Measurements from ENCODE around the gene ATG4B.

The ATG4B gene

DNA sequence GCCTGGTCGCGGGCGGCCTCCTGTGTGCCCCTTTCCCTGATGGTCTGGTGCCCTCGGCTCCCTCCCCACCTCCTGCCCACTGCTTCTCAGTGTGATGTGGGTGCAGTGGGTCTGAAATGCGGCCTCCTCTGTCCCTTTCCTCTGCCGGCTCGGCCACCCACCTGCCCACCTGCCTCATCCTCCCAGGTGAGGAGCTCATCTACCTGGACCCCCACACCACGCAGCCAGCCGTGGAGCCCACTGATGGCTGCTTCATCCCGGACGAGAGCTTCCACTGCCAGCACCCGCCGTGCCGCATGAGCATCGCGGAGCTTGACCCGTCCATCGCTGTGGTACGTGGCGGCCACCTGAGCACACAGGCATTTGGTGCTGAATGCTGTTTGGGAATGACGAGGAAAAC, 30.9 kb downstream of the ATG4B start:
- DNase-seq, result no peak

DNA sequence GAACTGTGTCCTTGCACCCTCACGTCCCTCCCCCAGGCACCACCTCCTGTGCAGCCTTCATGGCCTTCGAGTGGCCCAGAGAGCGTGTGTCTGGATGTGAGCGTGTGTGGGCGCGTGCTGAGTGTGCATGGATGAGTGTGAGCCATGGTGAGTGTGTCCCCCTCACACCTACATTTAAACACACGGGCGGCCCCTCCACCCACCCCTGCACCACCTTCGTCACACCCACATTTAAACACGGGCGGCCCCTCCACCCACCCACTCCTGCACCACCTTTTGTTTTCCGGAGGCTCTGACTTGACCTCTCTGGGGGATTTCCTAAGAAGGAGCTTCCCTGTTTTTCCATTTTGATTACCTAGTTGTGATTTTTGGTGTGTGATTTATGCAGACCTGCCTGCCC, 31.3 kb downstream of the ATG4B start:
- no peak for DNase-seq

DNA sequence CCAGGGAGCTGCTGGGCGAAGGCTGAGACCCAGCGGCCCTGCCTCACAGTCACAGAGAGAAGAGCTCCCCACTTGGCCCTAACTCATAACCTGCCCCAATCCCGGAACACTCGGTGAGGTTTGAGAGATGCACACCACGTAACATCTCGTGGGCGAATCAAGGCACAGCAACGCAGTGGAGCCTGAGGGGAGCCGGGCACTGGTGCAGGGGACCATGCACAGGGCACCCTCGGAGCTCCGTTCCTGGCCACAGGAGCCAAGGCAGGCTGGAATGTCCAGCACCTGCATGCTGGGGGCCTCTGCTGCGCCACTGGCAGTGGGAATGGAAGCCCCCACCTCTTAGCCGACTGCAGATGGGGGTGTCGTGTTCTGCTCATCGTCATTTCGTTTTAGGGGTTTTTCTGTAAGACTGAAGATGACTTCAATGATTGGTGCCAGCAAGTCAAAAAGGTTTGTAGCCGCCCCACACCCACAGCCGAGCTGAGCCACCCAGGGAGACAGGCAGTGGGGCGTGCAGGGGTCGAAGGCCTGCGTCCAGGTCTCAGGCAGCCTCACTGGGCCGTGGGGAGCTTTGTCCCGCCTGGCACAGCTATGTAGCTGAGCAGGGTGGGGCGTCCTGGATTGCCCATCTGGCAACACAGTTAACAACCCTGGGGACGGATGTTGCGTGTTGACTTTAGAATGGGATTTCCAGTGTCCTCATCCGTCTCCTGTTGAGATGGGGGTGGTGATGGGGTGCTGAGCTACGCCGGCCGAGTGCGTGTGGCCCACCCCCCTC, 33.0 kb downstream of the ATG4B start:
- DNase-seq, result no peak

DNA sequence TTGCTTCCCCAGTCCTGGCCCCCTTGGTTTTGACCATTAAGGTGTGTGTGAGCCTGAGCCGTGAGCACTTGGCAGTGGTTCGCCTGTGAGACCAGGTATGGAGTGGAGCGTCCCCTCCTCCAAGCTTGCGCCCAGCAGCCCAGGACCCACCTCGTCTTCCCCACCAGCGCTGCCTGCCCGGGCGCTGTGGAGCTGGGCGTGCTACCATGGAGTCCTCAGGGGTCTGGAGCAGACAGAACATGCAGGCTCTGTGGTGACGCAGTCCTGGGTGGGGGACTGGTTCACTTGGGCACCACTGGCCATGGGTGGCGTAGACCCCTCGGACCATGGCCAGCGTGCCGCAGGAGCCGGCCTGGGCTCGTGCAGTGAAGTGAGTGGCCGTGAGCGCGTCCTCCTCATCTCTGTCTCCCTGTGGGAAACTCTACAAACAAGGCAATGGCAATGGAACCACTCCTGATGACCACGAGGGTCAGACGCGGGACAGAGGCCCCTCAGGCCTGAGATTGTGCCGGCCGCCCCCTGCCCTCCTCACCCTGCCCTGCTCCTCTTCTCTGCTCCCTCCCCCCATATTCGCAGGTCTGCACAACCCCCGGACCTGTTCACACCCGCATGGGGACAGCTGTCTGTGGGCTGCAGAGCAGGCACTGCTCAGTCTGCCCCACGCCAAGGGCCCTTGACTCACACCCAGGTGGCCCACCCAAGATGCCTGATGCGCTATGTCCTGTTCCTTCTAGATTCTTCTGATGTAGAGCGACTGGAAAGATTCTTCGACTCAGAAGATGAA, 34.2 kb downstream of the ATG4B start:
- no peak for DNase-seq

DNA sequence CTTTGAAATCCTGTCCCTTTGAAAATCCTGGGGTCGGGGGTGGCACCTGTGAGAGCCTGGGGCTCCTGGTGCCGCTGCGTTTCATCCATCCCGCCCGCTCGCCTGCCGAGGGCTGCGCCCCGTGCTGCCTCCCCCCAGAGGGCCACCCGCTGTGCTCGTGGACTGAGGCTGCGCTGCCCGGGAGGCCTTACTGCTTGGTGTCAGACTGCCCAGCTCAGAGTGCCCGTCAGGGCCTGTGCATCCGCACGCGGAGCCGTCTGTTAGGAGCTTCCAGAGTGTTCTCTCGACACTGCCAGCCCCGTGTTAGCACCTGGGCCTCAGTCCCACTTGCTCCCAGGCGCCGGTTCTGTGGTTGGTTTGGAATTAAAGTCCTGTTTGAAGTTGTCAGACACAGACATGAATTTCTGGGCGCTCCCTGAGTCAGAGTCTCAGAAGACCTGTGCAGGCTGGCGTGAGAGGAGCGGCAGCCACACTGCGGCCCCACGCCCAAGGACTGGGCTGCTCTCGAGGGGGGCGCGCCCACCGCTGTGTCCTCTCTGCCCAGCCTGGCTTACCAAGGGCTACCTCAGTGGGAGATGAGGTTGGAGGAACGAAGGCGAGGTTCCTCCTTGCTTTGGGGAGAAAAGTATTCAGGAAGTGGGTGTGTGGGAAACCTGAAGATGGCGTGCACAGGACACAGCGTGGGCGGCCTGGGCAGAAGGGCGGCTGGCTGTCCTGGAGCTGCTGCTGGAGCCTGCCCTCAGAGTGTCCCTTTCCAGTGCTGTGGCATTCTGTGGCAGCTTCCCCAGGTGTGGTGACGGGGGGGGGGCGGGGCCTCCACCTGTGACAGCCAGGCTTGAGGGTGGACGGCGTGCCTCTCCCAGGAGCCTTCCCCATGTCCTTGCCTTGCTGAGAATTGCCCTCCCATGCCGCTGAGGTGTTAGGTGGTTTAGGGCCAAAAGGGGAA, 35.0 kb downstream of the ATG4B start:
- no peak for DNase-seq

DNA sequence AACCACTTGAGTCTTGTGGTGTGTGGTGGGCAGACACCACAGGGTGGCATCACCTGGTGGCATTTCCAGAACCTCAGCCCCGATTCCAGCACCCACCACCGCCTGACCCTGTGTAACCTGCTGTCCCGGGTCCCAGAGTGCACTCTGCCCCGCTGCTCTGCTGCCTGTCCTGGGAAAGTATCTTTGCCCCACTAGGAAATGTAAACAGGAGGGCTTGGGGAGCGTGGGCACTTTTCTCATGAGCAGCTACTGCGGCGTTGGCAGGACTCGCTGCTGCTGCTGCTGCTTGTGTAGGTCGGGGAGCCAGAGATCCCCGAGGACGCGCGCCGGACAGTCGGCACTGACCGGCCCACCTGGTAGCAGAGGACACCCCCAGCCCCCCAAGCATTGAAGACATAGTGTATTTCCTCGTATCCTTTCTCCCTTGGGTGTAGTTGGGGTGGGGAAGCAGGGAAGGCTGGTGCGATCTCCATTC, 35.7 kb downstream of the ATG4B start:
- no peak for DNase-seq

DNA sequence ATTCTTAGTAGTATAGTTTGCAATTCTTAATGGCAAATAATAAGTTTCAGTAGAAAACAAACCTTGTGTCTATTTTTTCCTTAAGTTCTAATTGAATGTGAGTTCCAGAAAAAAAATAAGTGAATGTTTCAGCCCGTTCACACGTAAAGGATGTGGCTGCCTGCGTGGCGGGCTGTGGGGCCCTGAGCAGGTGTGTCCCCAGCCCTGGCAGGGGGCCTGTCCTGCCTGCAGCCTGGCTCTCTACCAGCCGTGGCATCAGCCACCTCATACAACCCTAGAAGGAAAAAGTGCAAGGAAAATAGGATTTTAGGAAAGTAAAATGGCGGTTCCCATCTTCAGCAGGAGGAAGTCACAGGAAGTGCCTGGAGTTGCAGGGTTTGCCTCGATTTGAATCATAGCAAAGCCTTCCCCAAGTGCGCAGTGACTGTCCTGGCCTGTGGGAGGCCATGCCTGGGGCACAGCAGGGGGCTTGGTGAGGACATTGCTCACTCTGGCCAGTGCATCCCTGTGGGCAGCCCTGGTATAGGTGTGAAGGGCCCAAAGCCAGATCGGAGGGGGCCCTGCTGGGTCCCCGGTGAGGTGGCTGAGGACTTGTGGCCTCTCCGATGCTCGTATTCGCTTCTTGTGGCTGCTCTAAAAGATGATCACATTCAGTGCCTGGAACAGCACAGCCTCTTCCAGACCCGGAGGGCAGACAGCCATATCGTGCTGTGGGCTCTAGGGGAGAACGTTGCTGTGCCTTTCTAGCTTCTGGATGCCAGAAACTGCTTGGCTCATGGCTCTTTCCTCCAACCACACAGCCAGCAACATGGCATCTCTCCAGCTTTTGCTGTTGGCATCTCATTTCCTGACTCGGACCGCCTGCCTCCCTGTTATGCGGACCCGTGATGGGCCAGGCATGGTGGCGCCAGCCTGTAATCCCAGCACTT, 36.6 kb downstream of the ATG4B start:
- DNase-seq, result no peak

DNA sequence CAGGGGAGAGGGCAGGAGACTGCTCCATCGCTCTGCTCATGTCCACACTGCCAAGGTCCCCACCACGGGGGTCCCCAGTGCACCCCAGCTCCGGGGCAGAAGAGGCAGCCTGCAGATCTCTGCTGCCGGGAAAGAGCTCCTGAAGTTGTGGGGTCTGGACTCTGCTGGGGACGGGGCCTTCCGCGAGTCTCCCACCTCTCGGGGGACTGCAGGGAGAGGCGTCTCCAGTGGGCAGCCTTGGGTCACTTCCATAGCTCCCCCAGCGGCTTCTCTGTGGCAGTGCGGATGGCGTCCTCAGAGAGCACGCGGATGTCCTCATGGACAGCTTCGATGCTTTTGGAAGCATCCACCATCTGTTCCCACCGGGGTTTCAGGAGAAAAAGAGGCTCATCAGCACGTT, 38.4 kb downstream of the ATG4B start:
- DNase-seq, result no peak

DNA sequence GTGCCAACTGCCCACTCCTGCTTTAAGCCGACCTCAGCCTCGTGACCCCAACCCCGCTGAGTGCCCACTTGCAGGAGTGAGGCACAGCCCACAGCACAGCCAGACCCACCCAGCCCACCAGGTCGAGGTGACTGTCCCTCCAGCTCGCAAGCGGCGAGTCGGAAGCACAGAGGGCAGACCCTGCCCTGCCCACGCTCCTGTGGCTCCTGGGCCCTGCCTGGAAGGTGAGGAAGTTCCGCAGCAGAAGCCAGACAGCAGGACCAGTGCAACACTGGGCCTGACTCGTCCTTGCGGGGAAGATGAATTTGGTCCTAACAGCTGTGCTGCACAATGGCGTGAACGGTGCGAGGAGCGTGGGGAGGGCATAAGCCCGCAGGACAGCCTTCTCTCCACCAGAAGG, 39.2 kb downstream of the ATG4B start:
- DNase-seq, result no peak

DNA sequence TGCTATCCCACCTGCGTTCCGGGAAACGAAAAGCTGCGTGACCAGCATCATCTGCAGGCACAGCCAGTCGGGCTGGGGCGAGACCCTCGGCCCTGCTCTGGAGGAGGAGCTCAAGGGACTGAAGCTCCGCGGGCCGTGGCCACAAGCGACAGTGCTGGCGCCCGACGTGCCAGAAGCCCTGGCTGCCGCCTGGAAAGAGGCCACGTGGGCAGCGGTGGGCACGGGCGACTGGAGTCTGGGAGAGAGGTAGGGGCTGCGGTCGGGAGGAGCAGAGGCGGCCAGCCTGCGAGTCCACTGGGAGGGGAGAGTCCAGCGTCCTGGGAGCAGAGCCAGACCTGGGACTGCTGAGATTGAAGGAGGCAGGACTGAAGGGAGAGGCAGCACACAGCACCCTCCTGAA, 39.9 kb downstream of the ATG4B start:
- DNase-seq, result no peak

DNA sequence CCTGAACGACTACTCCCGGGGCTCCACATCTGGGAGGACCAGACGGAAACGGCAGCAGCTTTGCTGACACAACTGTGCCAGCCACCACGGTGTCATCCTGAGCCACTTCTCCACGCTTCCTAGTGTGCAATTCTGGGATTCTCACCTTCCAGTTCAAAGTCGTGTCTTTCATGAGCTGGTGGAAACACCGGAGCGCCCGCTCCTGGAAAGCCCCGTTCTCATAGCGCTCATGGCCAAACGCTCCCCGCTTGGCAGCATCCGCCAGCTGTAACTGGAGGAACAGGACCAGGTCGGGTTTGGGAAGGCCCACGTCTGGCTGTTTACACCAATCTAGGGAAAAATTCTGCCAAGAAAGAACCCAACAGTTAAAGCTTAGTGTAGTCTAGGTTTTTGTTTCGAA, 40.8 kb downstream of the ATG4B start:
- DNase-seq, result no peak

DNA sequence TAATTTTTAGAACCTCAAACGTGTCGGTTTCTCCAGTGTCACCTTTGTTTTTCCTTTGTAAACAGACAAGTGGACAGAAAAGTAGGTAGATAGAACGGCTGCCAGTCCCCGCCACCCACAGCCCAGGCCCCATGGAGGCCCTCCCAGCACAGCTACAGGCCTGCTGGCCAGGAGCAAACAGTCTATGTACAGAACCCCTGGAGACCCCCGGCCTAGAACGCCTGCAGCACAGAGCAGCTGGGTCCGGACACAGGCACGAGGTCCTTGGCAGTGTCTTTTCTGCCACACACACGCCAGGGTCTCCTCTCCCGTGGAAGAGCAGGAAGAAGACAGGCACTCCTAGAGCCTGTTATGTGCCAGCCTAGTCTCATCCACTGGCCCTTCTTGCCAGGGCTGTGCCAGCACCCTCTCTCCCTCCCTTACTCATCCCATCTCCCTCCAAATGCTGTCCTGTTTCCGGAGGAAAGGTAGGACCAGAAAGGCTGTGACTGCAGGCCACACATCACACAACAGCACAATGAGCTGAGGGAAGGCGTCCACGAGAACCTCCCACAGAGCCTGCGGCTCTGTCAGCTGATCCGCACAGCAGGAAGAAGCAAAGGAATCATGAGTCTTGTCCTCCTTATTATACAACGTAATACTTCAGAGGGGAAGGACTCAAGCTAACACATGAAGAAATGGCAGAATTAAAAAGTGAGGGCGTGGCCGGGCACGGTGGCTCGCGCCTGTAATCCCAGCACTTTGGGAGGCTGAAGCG, 41.5 kb downstream of the ATG4B start:
- DNase-seq, result no peak

DNA sequence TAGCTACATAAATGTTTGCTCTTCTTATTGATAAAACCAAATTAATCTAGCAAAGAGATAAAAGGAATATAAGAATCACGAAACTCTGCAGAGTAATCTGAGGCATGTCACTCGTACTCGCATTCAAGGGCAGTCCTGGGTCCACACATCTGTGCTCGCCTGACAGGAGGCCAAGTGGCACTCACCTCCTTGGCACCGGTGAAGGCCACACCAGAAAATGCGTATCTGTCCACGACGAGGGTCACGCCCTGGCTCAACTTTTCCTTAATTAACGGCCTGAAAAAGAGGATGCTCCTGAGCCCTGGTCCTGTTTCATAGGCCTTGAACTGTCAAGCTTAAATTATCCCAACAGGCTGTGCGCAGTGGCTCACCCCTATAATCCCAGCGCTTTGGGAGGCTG, 42.6 kb downstream of the ATG4B start:
- no peak for DNase-seq

DNA sequence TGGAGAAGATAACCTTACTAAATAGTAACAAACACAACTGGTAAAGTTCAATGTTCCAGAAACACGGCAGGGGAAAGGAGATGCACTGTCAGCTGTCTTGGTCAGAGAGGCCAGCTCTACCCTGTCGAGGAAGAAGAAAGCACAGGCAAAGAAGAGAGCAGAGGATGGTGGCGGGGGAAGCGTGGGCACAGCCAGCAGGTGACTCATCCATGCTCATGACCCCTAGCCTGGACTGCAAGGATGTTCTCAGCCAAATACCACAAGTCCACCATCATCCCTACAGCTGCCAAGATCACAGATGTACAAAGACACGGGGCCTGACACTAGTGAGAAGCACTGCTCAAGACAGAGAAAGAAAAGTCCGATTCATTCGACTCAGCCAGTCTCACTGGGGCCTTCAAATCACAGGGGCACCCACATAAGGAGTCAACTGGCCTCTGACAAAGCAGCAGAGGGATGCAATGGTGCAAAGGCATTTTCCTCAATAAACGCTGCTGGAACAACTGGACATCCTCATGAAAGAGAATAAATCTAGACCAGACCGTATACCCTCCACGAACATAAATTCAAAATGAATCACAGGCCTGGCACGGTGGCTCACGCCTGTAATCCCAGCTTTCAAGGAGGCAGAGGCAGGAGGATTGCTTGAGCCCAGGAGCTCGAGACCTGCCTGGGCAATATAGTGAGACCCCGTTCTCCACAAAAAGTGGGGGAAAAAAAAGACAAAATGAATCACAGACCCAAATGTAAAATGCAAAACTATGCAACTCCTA, 43.5 kb downstream of the ATG4B start:
- DNase-seq, result no peak

DNA sequence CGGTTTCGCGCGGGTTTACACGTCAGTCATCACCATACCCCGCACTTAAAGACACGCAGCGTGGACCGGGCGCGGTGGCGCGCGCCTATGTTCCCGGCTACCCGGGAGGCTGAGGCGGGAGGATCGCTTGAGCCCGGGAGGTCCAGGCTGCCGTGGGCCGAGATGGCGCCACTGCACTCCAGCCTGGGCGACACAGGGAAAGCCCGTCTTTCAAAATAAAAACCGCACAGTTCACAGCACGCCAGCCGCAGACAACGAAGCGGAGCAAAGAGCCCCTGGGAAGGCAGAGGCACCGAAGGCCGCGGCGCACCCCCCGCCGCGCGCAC, 48.8 kb downstream of the ATG4B start:
- DNase-seq, result no peak

DNA sequence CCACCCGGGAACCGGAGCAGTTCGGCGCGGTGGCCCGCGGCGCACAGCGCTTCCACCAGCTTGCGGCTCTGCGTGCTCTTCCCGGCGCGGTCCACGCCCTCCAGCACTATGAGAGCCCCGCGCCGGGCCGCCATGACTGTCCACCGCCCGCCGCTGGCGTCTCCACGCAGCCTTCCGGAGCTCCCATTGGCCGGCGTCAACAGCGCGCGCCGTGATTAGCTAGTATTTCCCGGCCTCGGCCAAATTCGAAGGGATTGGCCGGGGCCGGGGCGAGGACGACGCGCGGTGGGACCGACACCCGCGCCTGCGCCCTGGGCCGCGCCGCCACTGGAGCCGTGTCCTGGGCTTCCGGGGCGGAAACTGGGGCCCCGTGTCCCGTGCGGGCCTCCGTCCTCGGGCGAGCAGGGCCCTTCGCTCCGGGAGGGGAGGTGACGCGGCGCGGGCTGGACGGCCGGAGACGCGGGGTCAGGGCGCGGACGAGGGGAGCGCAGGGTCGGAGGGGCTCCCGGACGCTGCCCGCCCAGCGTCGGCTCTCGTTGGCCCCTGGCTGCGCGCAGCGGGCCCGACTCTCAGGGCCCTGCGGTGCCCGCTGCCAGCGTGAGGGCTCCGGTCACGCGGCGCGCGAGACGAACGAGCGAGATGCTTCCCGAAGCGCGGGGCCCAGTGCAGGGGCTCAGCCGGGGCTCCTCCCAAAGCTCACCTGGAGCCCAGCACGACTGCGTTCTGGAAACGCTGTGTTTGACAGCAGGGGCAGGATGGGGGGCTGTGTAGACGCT, 49.3 kb downstream of the ATG4B start, which contains the start of gene DTYMK:
Gene DTYMK (minus strand): TSS at position 166 of the 776 bp plus-strand sequence. CDS start 32 bp downstream, at position 134.
- peak; percentile 98 for DNase-seq

DNA sequence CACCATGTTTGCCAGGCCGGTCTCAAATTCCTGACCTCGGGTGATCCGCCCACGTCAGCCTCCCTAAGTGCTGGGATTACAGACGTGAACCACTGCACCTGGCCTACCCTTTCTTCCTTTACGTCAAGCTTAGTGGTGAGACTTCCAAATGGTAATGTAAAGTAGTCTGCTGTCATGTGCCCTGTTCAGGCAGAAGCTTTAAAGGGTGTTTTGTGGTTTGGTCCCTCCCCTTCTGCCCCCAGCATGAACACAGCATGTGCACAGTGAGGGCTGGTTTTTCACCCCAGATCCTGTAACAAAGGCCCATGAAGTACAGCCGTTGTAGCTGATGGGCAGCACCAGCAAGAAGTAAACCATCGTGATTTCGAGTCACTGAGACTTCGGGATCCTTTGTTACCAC, 51.8 kb downstream of the ATG4B start:
- no peak for DNase-seq

DNA sequence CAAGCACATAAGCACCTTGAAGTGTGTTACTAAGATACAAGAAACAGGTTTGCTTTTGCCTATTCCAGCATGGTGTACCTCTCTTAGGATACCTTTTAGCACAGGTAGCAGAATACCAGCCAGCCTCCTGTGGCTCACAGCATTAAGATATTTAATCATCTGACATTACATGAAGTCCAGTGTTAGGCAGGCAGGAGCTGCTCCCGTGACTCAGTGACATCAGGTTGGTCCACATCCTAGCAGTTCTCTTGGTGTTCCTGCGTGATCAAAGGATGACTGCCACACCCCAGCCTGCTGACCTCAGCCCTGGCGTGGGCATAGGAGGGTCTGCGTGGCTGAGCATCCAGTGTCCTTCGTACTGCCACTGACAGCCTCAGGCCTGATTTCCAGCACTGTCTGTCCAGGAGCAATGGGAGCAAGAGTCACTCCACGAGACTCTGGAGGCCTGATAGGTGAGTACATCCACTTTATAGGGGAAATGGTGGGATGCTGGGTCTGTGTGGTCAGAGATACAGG, 52.8 kb downstream of the ATG4B start:
- no peak for DNase-seq

DNA sequence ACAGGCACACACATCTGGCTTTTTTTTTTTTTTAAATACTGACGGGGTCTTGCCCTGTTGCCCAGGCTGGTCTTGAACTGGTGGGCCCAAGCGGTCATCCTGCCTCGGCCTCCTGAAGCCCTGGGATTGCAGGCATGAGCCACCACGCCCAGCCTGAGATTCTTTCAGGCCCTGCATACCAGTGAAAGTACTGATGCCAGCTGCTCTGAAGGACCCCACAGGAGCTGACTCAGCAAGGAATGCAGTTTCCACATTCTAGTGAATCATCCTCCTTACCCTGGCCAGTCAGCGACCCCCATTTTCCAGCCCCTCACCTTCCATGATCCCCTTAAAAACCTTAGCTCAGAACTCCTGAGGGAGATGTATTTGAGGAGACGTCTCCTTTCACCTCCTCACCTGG, 55.0 kb downstream of the ATG4B start:
- DNase-seq, result no peak
